NCI-H1694 treated with DMSO at 0.1 percent for 48 hours (cell line): ENCODE data around the gene ARIH1.
"Not testable (repeated sequence)": the region's sequence is repeated elsewhere in the genome, so short reads cannot be mapped to it uniquely, and the experiment has no call there.

Source experiments
- DNase-seq: peaks from one replicate; lab custom pipeline; 2025; lab: John Stamatoyannopoulos, UW

ARIH1 gene

GRCh38 chr15:72473614-72474465 lies at the start of gene ARIH1:
Gene ARIH1, plus strand, starts transcription at chr15:72474330. Its CDS starts 310 bp downstream, at chr15:72474640.
- DNase-seq = peak; percentile 80

GRCh38 chr15:72426753-72427152 lies 47.4 kb upstream of the ARIH1 start:
- no peak for DNase-seq

GRCh38 chr15:72437650-72438316 lies 36.3 kb upstream of the ARIH1 start:
- no peak for DNase-seq

- DNase-seq = not testable (repeated sequence)
Observed at GRCh38 chr15:72442848-72443247, 31.3 kb upstream of the ARIH1 start.

GRCh38 chr15:72445426-72445825 lies 28.7 kb upstream of the ARIH1 start:
- no peak for DNase-seq

GRCh38 chr15:72450805-72451204 lies 23.3 kb upstream of the ARIH1 start:
- DNase-seq = no peak

GRCh38 chr15:72451224-72451623 lies 22.9 kb upstream of the ARIH1 start:
- no peak for DNase-seq

GRCh38 chr15:72456684-72457083 lies 17.4 kb upstream of the ARIH1 start:
- DNase-seq = no peak

- DNase-seq = no peak
Observed at GRCh38 chr15:72460402-72460801, 13.7 kb upstream of the ARIH1 start.

GRCh38 chr15:72463702-72464101 lies 10.4 kb upstream of the ARIH1 start:
- DNase-seq = no peak

GRCh38 chr15:72464251-72464650 lies 9.9 kb upstream of the ARIH1 start:
- DNase-seq = no peak

GRCh38 chr15:72468103-72468502 lies 6.0 kb upstream of the ARIH1 start:
- DNase-seq = no peak

- DNase-seq = no peak
Observed at GRCh38 chr15:72472992-72473610, 1.0 kb upstream of the ARIH1 start.

- no peak for DNase-seq
Observed at GRCh38 chr15:72474466-72474911, 359 bp downstream of the ARIH1 start.

GRCh38 chr15:72474912-72475628 lies 940 bp downstream of the ARIH1 start:
- peak; percentile 28 for DNase-seq

GRCh38 chr15:72475674-72476073 lies 1.5 kb downstream of the ARIH1 start:
- no peak for DNase-seq

- not testable (repeated sequence) for DNase-seq
Observed at GRCh38 chr15:72476330-72476729, 2.2 kb downstream of the ARIH1 start.

GRCh38 chr15:72481015-72481659 lies 7.0 kb downstream of the ARIH1 start:
- no peak for DNase-seq

- no peak for DNase-seq
Observed at GRCh38 chr15:72482275-72482674, 8.1 kb downstream of the ARIH1 start.

- DNase-seq = no peak
Observed at GRCh38 chr15:72483279-72483678, 9.1 kb downstream of the ARIH1 start.

GRCh38 chr15:72486144-72486543 lies 12.0 kb downstream of the ARIH1 start:
- DNase-seq = no peak
